Keratinocyte (primary cell): Measurements from ENCODE around the gene GARNL3. TPM values are rescaled to one million over a fixed set of nuclear protein-coding genes. Genes with fewer than 3 reads are reported as not detected.
A peak's percentile ranks its signal among the peaks of the same experiment; 100 is the strongest.

Experiments used
- DNase-seq: peaks from one replicate; pipeline ENCODE4 v3.0.0-alpha.2; 2011; ENCODE audit warnings: low read depth, missing footprints, low spot score
- FAIRE-seq: peaks from 2 replicates; lab custom pipeline; 2011; peaks lifted over from hg19 to GRCh38; lab: Jason Lieb, UNC
- H2AFZ ChIP-seq: 2 replicates; pipeline ENCODE4 v1.6.0; 2012; ENCODE audit warnings: low read length, control low read depth, inconsistent platforms; ENCODE audit not compliant: control insufficient read depth
- H3K27ac ChIP-seq: 2 replicates; pipeline ENCODE4 v1.5.1; 2011; ENCODE audit warnings: low read length; ENCODE audit not compliant: control insufficient read depth, insufficient read depth
- H3K27me3 ChIP-seq: 3 replicates; pipeline ENCODE4 v1.6.0; 2011; ENCODE audit warnings: low read length; ENCODE audit not compliant: control insufficient read depth, insufficient read depth; ENCODE audit errors: extremely low read depth
- H3K36me3 ChIP-seq, 2 experiments: 2 replicates in 1 of 2; 3 replicates in 1 of 2; pipeline ENCODE4 v1.5.1; 2011; ENCODE audit warnings: low read length in 2 of 2, mild to moderate bottlenecking in 1 of 2; ENCODE audit not compliant: control insufficient read depth in 2 of 2, insufficient read depth in 2 of 2; ENCODE audit errors: extremely low read depth in 1 of 2
- H3K4me1 ChIP-seq: 3 replicates; pipeline ENCODE4 v1.5.1; 2011; ENCODE audit warnings: low read length; ENCODE audit not compliant: control insufficient read depth, insufficient read depth; ENCODE audit errors: extremely low read depth
- H3K4me2 ChIP-seq: 3 replicates; pipeline ENCODE4 v1.6.0; 2011; ENCODE audit warnings: low read depth, low read length; ENCODE audit not compliant: control insufficient read depth, insufficient read depth; ENCODE audit errors: extremely low read depth
- H3K4me3 ChIP-seq, 3 experiments: fragments of 200-600 bp in 1 of 3; sonication (generic) in 1 of 3; 2 replicates in 2 of 3; 3 replicates in 1 of 3; pipeline ENCODE4 v1.5.1; 2011 to 2016; ENCODE audit warnings: low read length in 3 of 3, mild to moderate bottlenecking in 3 of 3, control low read depth in 2 of 3, inconsistent platforms in 1 of 3, low read depth in 1 of 3, mixed read lengths in 1 of 3, mixed run types in 1 of 3, moderate library complexity in 1 of 3; ENCODE audit not compliant: control insufficient read depth in 2 of 3, insufficient read depth in 2 of 3; ENCODE audit errors: extremely low read depth in 1 of 3
- H3K79me2 ChIP-seq: 2 replicates; pipeline ENCODE4 v1.6.0; 2012; ENCODE audit warnings: low read length; ENCODE audit not compliant: control insufficient read depth, insufficient read depth
- H3K9ac ChIP-seq: 3 replicates; pipeline ENCODE4 v1.6.0; 2011; ENCODE audit warnings: low read length; ENCODE audit not compliant: control insufficient read depth, insufficient read depth; ENCODE audit errors: extremely low read depth
- H3K9me1 ChIP-seq: 3 replicates; pipeline ENCODE4 v1.6.0; 2011; ENCODE audit warnings: low read length; ENCODE audit not compliant: control insufficient read depth, insufficient read depth; ENCODE audit errors: extremely low read depth
- H3K9me3 ChIP-seq: 2 replicates; pipeline ENCODE4 v1.5.1; 2012; ENCODE audit warnings: low read depth, low read length; ENCODE audit not compliant: control insufficient read depth
- H4K20me1 ChIP-seq: 3 replicates; pipeline ENCODE4 v1.6.0; 2011; ENCODE audit warnings: low read length; ENCODE audit not compliant: control insufficient read depth, insufficient read depth; ENCODE audit errors: extremely low read depth
- EZH2 ChIP-seq: IDR thresholded peaks from one replicate; pipeline ENCODE4 v1.6.1; 2012; ENCODE audit warnings: inconsistent platforms, mild to moderate bottlenecking, low read length, moderate library complexity
- dilution Hi-C: fragments of 300-500 bp; cut with MboI; formaldehyde crosslinking; loops from one replicate; pipeline ENCODE4 v1.7.0; 2020; ENCODE audit warnings: low sequenced_read_pairs; ENCODE audit not compliant: extremely low pct_ligation_motif_present
- polyA plus RNA-seq, 5 experiments: library from polyadenylated mRNA; depleted of rRNA in 3 of 5; stranded (reverse) in 3 of 5; stranded (forward) in 1 of 5; unstranded in 1 of 5; fragments of >200 nt; gene quantifications; 1 replicate in 1 of 5; 2 replicates in 3 of 5; 3 replicates in 1 of 5; pipeline versions ENCODE4 v1.2.1 to v1.2.3, GENCODE V29; 2011 to 2012; ENCODE audit warnings: missing spikeins in 2 of 5, low read depth in 1 of 5, low replicate concordance in 1 of 5
- TF ChIP-seq, protein P1 (sequence below), 3 experiments: IDR thresholded peaks in 1 of 3; conservative IDR thresholded peaks in 1 of 3; optimal IDR thresholded peaks in 1 of 3; 2 replicates in 2 of 3; 3 replicates in 1 of 3; pipeline versions ENCODE3 to v1.5.1; 2011; ENCODE audit warnings: low read length in 3 of 3, mild to moderate bottlenecking in 3 of 3, moderate library complexity in 2 of 3, control low read depth in 1 of 3, inconsistent platforms in 1 of 3; ENCODE audit not compliant: insufficient read depth in 2 of 3; ENCODE audit errors: extremely low read depth in 1 of 3

The GARNL3 gene
- polyA plus RNA-seq, 1 donor (not counting 4 experiments of a cell fraction or from before 2014, with no cell fraction given) = 2.4 TPM

DNA sequence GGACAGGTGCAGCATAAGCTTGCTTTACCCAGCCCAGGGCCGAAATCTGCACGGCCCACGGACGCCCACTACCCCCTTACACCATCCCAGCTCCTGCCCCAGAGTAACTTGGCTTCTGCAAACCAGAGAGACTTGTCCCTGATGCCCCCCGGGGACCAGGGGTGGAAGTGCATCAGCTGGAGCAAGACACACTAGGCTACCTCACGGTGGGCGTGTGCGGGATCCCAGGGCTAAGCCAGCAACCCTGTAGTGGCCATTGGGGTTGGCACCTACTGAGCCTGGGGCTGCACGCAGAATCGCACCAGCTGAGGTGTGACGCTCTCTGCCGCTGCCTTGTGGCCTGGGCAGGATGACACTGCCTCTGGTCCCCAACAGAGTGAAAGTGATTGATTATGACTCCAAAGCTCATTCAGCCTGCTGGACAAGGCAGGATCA lies 153.5 kb downstream of the GARNL3 start:
- Histone ChIP-seq H3K9me3 (no peaks in the 10 kb centered on the region), H3K4me1 (peaks cover 32% of the 10 kb centered on the region), H3K36me3 (no peaks in the 10 kb centered on the region), H3K27ac (no peak overlapping the region), H4K20me1 (peaks cover 13% of the 10 kb centered on the region), H2AFZ (no peak overlapping the region), H3K9me1 (peaks cover 2% of the 10 kb centered on the region), H3K79me2 (no peaks in the 10 kb centered on the region), H3K4me3 (no peak overlapping the region), H3K9ac (no peak overlapping the region), H3K4me2 (peak overlapping the region; percentile 66), H3K27me3 (no peaks in the 10 kb centered on the region)
- TF ChIP-seq, protein P1, sequence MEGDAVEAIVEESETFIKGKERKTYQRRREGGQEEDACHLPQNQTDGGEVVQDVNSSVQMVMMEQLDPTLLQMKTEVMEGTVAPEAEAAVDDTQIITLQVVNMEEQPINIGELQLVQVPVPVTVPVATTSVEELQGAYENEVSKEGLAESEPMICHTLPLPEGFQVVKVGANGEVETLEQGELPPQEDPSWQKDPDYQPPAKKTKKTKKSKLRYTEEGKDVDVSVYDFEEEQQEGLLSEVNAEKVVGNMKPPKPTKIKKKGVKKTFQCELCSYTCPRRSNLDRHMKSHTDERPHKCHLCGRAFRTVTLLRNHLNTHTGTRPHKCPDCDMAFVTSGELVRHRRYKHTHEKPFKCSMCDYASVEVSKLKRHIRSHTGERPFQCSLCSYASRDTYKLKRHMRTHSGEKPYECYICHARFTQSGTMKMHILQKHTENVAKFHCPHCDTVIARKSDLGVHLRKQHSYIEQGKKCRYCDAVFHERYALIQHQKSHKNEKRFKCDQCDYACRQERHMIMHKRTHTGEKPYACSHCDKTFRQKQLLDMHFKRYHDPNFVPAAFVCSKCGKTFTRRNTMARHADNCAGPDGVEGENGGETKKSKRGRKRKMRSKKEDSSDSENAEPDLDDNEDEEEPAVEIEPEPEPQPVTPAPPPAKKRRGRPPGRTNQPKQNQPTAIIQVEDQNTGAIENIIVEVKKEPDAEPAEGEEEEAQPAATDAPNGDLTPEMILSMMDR (optimal IDR thresholded peaks at IDR 0.05 in 1 of 3, IDR thresholded peaks at IDR 0.05 in 1 of 3, conservative IDR thresholded peaks at IDR 0.05 in 1 of 3; ENCODE audit: extremely low read depth in 1 of 3, insufficient read depth in 2 of 3, low read length in 3 of 3) = peak; percentile 6 to 41 (median 36)
- TF ChIP-seq EZH2 = no peak
- DNase-seq = no peak
- dilution Hi-C loops = no loop called here
- no peak for FAIRE-seq

DNA sequence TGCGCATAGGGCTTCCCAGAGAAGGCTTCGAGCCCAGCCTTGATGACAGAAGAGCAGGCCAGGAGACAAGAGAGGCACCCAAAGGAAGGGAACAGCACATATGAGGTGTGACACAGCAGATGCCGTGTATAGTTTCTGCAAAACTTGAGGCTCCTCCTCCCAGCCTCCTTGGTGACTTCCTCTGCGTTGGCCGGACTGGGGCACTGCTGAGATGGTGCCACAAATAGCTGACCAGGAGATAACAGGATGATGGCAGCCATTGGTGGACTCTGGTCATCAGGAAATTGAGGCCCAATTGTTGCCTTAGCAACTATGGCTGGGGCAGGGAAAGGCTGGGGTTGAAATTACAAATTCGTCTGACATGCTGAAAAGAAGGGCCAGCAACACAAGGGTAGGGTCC lies 154.8 kb downstream of the GARNL3 start:
- peaks cover 2% of the 10 kb centered on the region for H3K9me1 ChIP-seq
- no peaks in the 10 kb centered on the region for H3K27me3 ChIP-seq
- no peak overlapping the region for H3K9ac ChIP-seq
- H3K4me1 ChIP-seq = peaks cover 34% of the 10 kb centered on the region
- FAIRE-seq (no peak), DNase-seq (no peak)
- peaks cover under 1% of the 10 kb centered on the region for H3K79me2 ChIP-seq
- dilution Hi-C loops = no loop called here
- no peaks in the 10 kb centered on the region for H3K9me3 ChIP-seq
- no peak overlapping the region for H3K4me3 ChIP-seq
- H3K4me2 ChIP-seq = no peak overlapping the region
- H2AFZ ChIP-seq = no peak overlapping the region
- no peak overlapping the region for H3K27ac ChIP-seq
- H4K20me1 ChIP-seq = peaks cover 13% of the 10 kb centered on the region
- TF ChIP-seq, protein P1 (optimal IDR thresholded peaks at IDR 0.05 in 1 of 3, IDR thresholded peaks at IDR 0.05 in 1 of 3, conservative IDR thresholded peaks at IDR 0.05 in 1 of 3; ENCODE audit: extremely low read depth in 1 of 3, insufficient read depth in 2 of 3, low read length in 3 of 3) = no peak
- TF ChIP-seq EZH2 = no peak
- no peaks in the 10 kb centered on the region for H3K36me3 ChIP-seq
